ES-I3 (cell line): ENCODE measurements around the gene LYVE1.

Source experiments
- H3K36me3 ChIP-seq: 2 replicates; pipeline ENCODE4 v1.6.1; 2013; ENCODE audit warnings: mild to moderate bottlenecking, low read length, control low read depth, moderate library complexity; ENCODE audit not compliant: insufficient read depth
- H3K4me1 ChIP-seq: 2 replicates; pipeline ENCODE4 v1.6.1; 2013; ENCODE audit warnings: mild to moderate bottlenecking, control low read depth, low read length; ENCODE audit not compliant: insufficient read depth
- H3K9ac ChIP-seq: 2 replicates; pipeline ENCODE4 v1.6.1; 2013; ENCODE audit warnings: low read depth, mild to moderate bottlenecking, low read length, moderate library complexity
- H3K9me3 ChIP-seq: 2 replicates; pipeline ENCODE4 v1.6.1; 2013; ENCODE audit warnings: mild to moderate bottlenecking, low read length, moderate library complexity; ENCODE audit not compliant: control insufficient read depth, insufficient read depth

LYVE1 gene

GRCh38 chr11:10515418-10515817 lies 53.0 kb downstream of the LYVE1 start:
- no peaks in the 10 kb centered on the region; the same call in 1 of the 2 replicates for H3K36me3 ChIP-seq
- H3K4me1 ChIP-seq = peaks cover 6% of the 10 kb centered on the region; the same call in 1 of the 2 replicates

GRCh38 chr11:10514709-10515108 lies 53.8 kb downstream of the LYVE1 start:
- peaks cover 6% of the 10 kb centered on the region; the same call in 1 of the 2 replicates for H3K4me1 ChIP-seq
- H3K9me3 ChIP-seq = no peaks in the 10 kb centered on the region
- no peaks in the 10 kb centered on the region; the same call in 1 of the 2 replicates for H3K36me3 ChIP-seq
- H3K9ac ChIP-seq = no peak overlapping the region

More at GRCh38 chr11:10515418-10515817, 53.0 kb downstream of the LYVE1 start:
- no peaks in the 10 kb centered on the region for H3K9me3 ChIP-seq
- H3K9ac ChIP-seq = no peak overlapping the region

DNA sequence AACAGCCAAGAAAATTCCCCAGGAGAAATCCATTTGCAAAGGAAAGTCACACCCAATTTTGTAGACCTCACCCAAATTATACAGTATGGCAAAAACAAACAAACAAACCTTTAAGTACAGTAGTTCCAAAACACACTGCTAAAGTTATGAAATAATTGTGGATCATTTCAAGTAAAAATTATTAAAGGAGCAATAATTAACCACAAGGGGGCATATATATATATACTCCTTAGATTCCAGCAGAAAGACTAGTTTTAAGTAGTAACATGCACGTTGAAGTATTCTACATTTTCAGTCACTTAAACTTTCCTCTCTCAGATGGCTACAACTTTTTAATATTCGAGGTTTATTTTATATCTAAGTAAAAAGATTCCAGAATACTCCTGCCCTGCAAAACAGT lies 54.3 kb downstream of the LYVE1 start:
- Histone ChIP-seq H3K36me3 (no peaks in the 10 kb centered on the region), H3K9ac (no peak overlapping the region), H3K9me3 (no peaks in the 10 kb centered on the region), H3K4me1 (peaks cover 6% of the 10 kb centered on the region; the same call in 1 of the 2 replicates)

DNA sequence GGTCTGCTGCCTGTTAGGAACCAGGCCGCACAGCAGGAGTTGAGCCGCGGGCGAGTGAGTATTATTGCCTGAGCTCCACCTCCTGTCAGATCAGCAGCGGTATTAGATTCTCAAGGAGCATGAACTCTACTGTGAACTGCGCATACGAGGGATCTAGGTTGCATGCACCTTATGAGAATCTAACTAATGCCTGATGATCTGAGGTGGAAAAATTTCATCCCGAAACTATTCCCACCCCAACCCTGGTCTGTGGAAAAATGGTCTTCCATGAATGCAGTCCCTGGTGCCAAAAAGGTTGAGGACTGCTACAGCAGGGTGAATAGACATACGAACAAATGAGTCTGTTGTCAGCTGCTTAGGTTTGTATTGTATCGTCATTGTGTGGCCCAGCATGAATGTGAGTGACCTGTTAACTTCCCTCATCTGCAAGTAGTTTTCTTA lies 57.3 kb downstream of the LYVE1 start:
- Histone ChIP-seq H3K4me1 (peaks cover 6% of the 10 kb centered on the region; the same call in 1 of the 2 replicates), H3K36me3 (no peaks in the 10 kb centered on the region), H3K9ac (no peak overlapping the region), H3K9me3 (no peaks in the 10 kb centered on the region)
